Heart left ventricle (tissue), 13 donors: ENCODE measurements around the gene FAM131A.

Source experiments
- POLR2A ChIP-seq, 2 donors: fragments of 450-650 bp; IDR thresholded peaks; one replicate each; pipeline ENCODE4 v1.6.1; 2017; ENCODE audit warnings: antibody characterized with exemption in 2 of 2, mild to moderate bottlenecking in 2 of 2, moderate library complexity in 2 of 2
- TF ChIP-seq, protein P1 (sequence below), 12 donors: fragments of 200-600 bp; sonication (generic) in 4 of 12; IDR thresholded peaks; one replicate each; pipeline versions ENCODE4 v1.5.0 to v1.8.0; 2018 to 2022; ENCODE audit warnings: antibody characterized with exemption in 12 of 12, mild to moderate bottlenecking in 5 of 12
- donor health status: ischemic (EF 13 %, LVEDD 7.1; RV severe dilation, severe dysfunction).
- donor health status: DM: no; HTN: yes; CAD: no.
- donor health status: DM: no; HTN: no; CAD: no.
- donor health status: ischemic (EF 25% LVEDD 6.9; RV normal size, moderate dysfunction).
- donor health status: ischemic (EF 25% LVEDD 5.7; RV mildly dilated, moderate dysfunction).
- donor health status: ischemic (EF 35%, LVEDD 5.7; RV mildly dilated, moderate dysfunction).
- donor health status: nonischemic (EF 11% LVEDD 7.7; RV severe dilation, severe dysfunction).
- donor health status: DM: yes; HTN: yes; CAD: no.
- donor health status: PGD.
- donor health status: ischemic (EF 29% LVEDD 5.4; RV normal size, mild dysfunction).
- donor health status: nonischemic (EF 23%, LVEDD 6.1; RV moderate dilation, normal function).

DNA sequence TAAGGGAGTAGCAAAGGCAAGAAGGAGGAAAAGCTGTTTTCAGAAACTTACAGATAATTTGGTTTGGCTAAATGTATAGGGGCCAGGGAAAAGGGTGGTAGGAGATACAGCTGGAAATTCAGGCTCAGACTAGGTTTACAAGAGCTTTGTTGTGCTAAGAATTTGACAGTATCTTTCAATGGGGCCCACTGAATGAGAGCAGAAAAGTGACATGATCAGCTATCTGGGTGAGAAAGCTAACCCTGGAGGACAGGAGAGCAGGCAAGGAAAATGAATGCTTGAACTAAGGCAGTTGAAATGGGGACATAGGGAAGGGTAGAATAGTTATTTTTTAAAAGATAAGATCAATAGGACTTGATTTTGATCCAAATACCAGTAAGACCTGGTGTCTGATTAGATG, 25.8 kb upstream of the FAM131A start:
- TF ChIP-seq, protein P1, sequence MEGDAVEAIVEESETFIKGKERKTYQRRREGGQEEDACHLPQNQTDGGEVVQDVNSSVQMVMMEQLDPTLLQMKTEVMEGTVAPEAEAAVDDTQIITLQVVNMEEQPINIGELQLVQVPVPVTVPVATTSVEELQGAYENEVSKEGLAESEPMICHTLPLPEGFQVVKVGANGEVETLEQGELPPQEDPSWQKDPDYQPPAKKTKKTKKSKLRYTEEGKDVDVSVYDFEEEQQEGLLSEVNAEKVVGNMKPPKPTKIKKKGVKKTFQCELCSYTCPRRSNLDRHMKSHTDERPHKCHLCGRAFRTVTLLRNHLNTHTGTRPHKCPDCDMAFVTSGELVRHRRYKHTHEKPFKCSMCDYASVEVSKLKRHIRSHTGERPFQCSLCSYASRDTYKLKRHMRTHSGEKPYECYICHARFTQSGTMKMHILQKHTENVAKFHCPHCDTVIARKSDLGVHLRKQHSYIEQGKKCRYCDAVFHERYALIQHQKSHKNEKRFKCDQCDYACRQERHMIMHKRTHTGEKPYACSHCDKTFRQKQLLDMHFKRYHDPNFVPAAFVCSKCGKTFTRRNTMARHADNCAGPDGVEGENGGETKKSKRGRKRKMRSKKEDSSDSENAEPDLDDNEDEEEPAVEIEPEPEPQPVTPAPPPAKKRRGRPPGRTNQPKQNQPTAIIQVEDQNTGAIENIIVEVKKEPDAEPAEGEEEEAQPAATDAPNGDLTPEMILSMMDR (IDR thresholded peaks at IDR 0.05) = no peak
- TF ChIP-seq POLR2A (IDR thresholded peaks at IDR 0.05) = no peak
